Naive B cell (primary cell): ENCODE results near the gene MBD5. TPM values are rescaled to one million over a fixed set of nuclear protein-coding genes. Genes with fewer than 3 reads are reported as not detected.

Source experiments
- ATAC-seq, 2 donors: fragments of 150-1000 bp; cut with Tn5 transposase; 2 replicates each; pipeline ENCODE4 v1.10.0; 2021; ENCODE audit warnings: low read depth in 2 of 2, mild to moderate bottlenecking in 2 of 2, moderate library complexity in 2 of 2
- DNase-seq: peaks from one replicate; pipeline ENCODE4 v3.0.0; 2022
- H3K27ac Mint-ChIP-seq, 6 donors: one replicate each; pipeline ENCODE4 v1.8.0; 2020 to 2022; ENCODE audit warnings: mild to moderate bottlenecking in 6 of 6, mixed read lengths in 6 of 6, moderate library complexity in 5 of 6, inconsistent platforms in 2 of 6
- H3K27me3 Mint-ChIP-seq, 3 donors: one replicate each; pipeline ENCODE4 v1.8.0; 2021 to 2022; ENCODE audit warnings: mixed read lengths in 3 of 3, mild to moderate bottlenecking in 1 of 3
- H3K36me3 Mint-ChIP-seq, 2 donors: one replicate each; pipeline ENCODE4 v1.8.0; 2020 to 2022; ENCODE audit warnings: mixed read lengths in 2 of 2, inconsistent platforms in 1 of 2, mild to moderate bottlenecking in 1 of 2
- H3K4me1 Mint-ChIP-seq, 3 donors: one replicate each; pipeline ENCODE4 v1.8.0; 2020 to 2022; ENCODE audit warnings: mixed read lengths in 3 of 3, inconsistent platforms in 1 of 3, mild to moderate bottlenecking in 1 of 3, moderate library complexity in 1 of 3
- H3K4me3 Mint-ChIP-seq, 8 donors: one replicate each; pipeline ENCODE4 v1.8.0; 2020 to 2022; ENCODE audit warnings: mild to moderate bottlenecking in 8 of 8, mixed read lengths in 8 of 8, moderate library complexity in 8 of 8, inconsistent platforms in 2 of 8
- H3K9me3 Mint-ChIP-seq, 7 donors: one replicate each; pipeline ENCODE4 v1.8.0; 2020 to 2022; ENCODE audit warnings: mixed read lengths in 7 of 7, mild to moderate bottlenecking in 5 of 7, inconsistent platforms in 2 of 7, moderate library complexity in 1 of 7
- polyA plus RNA-seq, 6 donors: library from polyadenylated mRNA; unstranded; fragments of 300-500 nt; fragmentation: Illumina TruSeq; gene quantifications; one replicate each; pipeline ENCODE4 v1.2.3, GENCODE V29; 2021; ENCODE audit warnings: low read depth in 6 of 6

MBD5 gene
- polyA plus RNA-seq, 6 donors from 2014 or later, result 5.2 to 22.8 (median 16.5) TPM

GRCh38 chr2:148486655-148487054, 465.8 kb downstream of the MBD5 start:
- no peaks in the 10 kb centered on the region for H3K27me3 Mint-ChIP-seq
- peaks cover 0 to 8% (median 2%) of the 10 kb centered on the region in 7 donors for H3K9me3 Mint-ChIP-seq
- ATAC-seq (no peak), DNase-seq (no peak)
- no peak overlapping the region for H3K4me3 Mint-ChIP-seq
- peak overlapping the region in 1 of 6 donors; percentile 33 for H3K27ac Mint-ChIP-seq
- H3K36me3 Mint-ChIP-seq, result peaks cover 23 to 35% of the 10 kb centered on the region in 2 donors
- H3K4me1 Mint-ChIP-seq, result peaks cover 12 to 19% (median 14%) of the 10 kb centered on the region in 3 donors

- H3K9me3 Mint-ChIP-seq, result peaks cover 0 to 8% (median 2%) of the 10 kb centered on the region in 7 donors
- ATAC-seq (no peak), DNase-seq (no peak)
- peak overlapping the region in 1 of 6 donors; percentile 9 for H3K27ac Mint-ChIP-seq
- no peak overlapping the region for H3K4me3 Mint-ChIP-seq
- H3K27me3 Mint-ChIP-seq, result no peaks in the 10 kb centered on the region
- H3K36me3 Mint-ChIP-seq, result peaks cover 23 to 35% of the 10 kb centered on the region in 2 donors
- H3K4me1 Mint-ChIP-seq, result peaks cover 13 to 19% (median 15%) of the 10 kb centered on the region in 3 donors
Observed at GRCh38 chr2:148487439-148487838, 466.5 kb downstream of the MBD5 start.

- no peak for ATAC-seq
- no peaks in the 10 kb centered on the region for H3K9me3 Mint-ChIP-seq
- no peak for DNase-seq
- no peaks in the 10 kb centered on the region for H3K27me3 Mint-ChIP-seq
- H3K4me1 Mint-ChIP-seq, result peaks cover 28 to 34% (median 29%) of the 10 kb centered on the region in 3 donors
- H3K27ac Mint-ChIP-seq, result peak overlapping the region in 1 of 6 donors; percentile 15
- peaks cover 15 to 22% of the 10 kb centered on the region in 2 donors for H3K36me3 Mint-ChIP-seq
- no peak overlapping the region for H3K4me3 Mint-ChIP-seq
Observed at GRCh38 chr2:148490840-148491439, 470.0 kb downstream of the MBD5 start.

- peak overlapping the region; percentile 67 to 94 (median 89) for H3K27ac Mint-ChIP-seq
- H3K27me3 Mint-ChIP-seq, result no peaks in the 10 kb centered on the region
- peaks cover 15 to 18% of the 10 kb centered on the region in 2 donors for H3K36me3 Mint-ChIP-seq
- ATAC-seq (peak; percentile 75 to 81), DNase-seq (peak; percentile 11)
- H3K4me1 Mint-ChIP-seq, result peaks cover 29 to 42% (median 35%) of the 10 kb centered on the region in 3 donors
- H3K4me3 Mint-ChIP-seq, result peak overlapping the region; percentile 36 to 83 (median 80)
- no peaks in the 10 kb centered on the region for H3K9me3 Mint-ChIP-seq
Observed at GRCh38 chr2:148493822-148494563, 473.1 kb downstream of the MBD5 start.

- DNase-seq (no peak), ATAC-seq (no peak)
- no peaks in the 10 kb centered on the region for H3K9me3 Mint-ChIP-seq
- peaks cover under 1 to 3% of the 10 kb centered on the region in 2 donors for H3K36me3 Mint-ChIP-seq
- H3K4me1 Mint-ChIP-seq, result peaks cover 29 to 42% (median 35%) of the 10 kb centered on the region in 3 donors
- no peaks in the 10 kb centered on the region for H3K27me3 Mint-ChIP-seq
- peak overlapping the region in 3 of 6 donors; percentile 65 to 88 (median 69) for H3K27ac Mint-ChIP-seq
- peak overlapping the region in 1 of 8 donors; percentile 26 for H3K4me3 Mint-ChIP-seq
Observed at GRCh38 chr2:148495586-148495985, 474.7 kb downstream of the MBD5 start.

DNA sequence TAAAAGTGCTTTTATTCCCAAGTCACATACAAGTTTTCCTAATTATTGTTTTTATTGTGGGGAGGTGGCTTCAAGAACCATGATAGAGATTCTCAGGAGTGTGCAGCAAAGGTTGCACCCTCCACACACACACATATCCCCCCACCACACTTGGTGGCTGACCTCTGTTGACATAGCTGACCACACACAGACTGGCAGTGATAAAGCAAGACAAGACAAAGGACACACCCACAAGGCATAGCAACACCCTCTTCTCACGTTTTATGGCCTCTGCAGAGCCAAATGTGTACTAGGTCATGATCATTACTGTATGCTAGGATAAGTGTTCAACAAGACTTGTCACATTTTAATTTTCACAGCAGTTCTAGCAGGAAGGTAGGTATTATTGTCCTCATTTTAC, 480.7 kb downstream of the MBD5 start:
- H3K4me1 Mint-ChIP-seq, result peaks cover under 1 to 3% (median 1%) of the 10 kb centered on the region in 3 donors
- peak overlapping the region in 1 of 6 donors; percentile 9 for H3K27ac Mint-ChIP-seq
- no peak overlapping the region for H3K4me3 Mint-ChIP-seq
- DNase-seq, result no peak
- no peaks in the 10 kb centered on the region for H3K27me3 Mint-ChIP-seq
- no peaks in the 10 kb centered on the region for H3K36me3 Mint-ChIP-seq
- H3K9me3 Mint-ChIP-seq, result no peaks in the 10 kb centered on the region
- ATAC-seq, result no peak

DNA sequence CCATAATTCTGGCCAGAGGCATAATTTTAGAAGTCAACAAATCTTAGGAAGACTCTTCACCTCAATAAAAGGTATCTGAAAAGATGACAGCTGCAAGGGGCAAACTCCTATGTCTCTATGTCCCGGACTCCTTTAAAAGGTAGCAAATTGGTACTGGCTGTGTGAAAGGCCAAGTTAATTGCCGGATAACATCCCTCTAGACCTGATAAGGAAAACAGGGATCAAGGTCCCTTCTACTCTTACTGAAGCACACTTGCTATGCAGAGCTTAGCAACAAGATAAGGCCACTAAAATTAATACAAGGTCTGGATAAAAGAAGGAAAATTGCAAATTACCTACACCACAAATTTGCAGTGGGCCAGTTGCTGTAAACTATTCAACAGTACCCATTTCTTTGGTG, 482.6 kb downstream of the MBD5 start:
- no peak for ATAC-seq
- H3K4me3 Mint-ChIP-seq, result no peak overlapping the region
- no peaks in the 10 kb centered on the region for H3K36me3 Mint-ChIP-seq
- no peak overlapping the region for H3K27ac Mint-ChIP-seq
- DNase-seq, result no peak
- H3K27me3 Mint-ChIP-seq, result no peaks in the 10 kb centered on the region
- no peaks in the 10 kb centered on the region for H3K9me3 Mint-ChIP-seq
- peaks cover 0 to 3% (median 0%) of the 10 kb centered on the region in 3 donors for H3K4me1 Mint-ChIP-seq

DNA sequence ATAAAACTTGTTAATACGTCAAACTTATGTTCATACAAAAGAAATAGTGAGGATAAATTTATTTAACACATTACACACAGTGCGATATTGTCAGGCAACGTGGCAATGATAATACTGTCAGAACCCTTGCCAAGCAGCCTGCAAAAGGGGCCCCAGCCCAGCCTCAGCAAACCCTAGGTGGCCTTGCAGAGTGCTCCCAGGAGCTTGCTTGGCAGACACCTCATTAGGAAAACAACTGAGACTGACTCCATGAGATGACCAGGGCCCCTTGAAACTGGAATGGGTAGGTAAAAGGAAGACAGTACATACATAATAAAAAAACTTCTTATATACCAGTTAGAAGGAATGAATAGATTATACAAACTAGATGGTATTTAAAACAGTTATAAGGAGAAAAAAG, 487.1 kb downstream of the MBD5 start:
- DNase-seq (no peak), ATAC-seq (no peak)
- H3K36me3 Mint-ChIP-seq, result no peaks in the 10 kb centered on the region
- H3K4me3 Mint-ChIP-seq, result no peak overlapping the region
- no peaks in the 10 kb centered on the region for H3K9me3 Mint-ChIP-seq
- H3K27me3 Mint-ChIP-seq, result no peaks in the 10 kb centered on the region
- no peak overlapping the region for H3K27ac Mint-ChIP-seq
- peaks cover 8 to 12% (median 11%) of the 10 kb centered on the region in 3 donors for H3K4me1 Mint-ChIP-seq

DNA sequence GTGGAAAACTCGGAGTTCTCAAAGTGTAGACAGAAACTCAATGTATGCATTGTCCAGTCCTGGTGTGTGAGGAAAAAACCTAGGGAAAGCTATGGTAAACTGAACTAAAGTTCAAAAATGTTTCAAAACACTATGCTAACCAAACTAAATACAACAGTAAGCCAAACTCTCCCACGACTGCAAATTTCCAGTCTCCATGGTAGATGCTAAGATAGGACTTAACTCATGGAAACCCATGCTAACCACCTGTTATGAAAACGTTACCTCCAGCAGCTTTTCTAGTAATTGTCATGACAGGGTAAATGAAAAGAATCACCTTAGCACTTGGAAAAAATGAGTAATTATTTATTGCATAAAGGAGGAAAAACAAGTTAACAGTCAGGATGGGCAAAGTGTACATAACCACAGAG, 488.0 kb downstream of the MBD5 start:
- Mint-ChIP-seq H3K36me3 (no peaks in the 10 kb centered on the region), H3K27me3 (no peaks in the 10 kb centered on the region), H3K4me3 (peak overlapping the region; percentile 67 to 90 (median 80)), H3K4me1 (peaks cover 8 to 12% (median 11%) of the 10 kb centered on the region in 3 donors), H3K9me3 (no peaks in the 10 kb centered on the region), H3K27ac (peak overlapping the region in 4 of 6 donors; percentile 21 to 67 (median 40))
- DNase-seq (no peak), ATAC-seq (no peak)

DNA sequence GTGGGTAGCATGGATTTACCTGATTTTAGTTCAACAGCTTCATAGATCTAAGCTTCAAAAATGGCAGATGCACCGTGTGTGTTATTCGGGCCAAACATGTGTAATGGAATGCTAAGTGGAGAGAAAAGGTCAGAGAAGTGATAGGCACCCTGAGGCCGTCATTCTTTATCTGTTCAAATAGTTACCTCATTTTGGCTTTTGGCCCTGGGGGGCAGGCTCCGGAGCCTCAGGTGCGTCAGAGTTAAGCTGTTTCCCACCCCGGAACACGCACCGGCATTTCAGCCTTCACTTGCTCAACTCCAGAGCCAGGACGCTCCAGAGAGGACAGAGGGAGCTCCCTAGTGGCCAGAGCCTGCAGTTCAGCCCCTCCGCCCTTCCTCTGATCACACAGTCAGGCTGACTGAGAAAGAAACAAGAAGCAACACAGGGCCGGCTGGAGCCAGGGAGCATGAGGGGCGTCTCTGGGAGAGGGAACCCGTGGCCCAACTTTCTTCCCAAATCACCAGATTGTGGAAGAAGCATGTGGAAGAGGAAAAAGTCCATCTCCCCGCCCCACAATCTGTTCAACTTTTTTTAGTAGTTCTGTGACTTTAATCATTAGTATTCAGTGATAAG, 488.5 kb downstream of the MBD5 start:
- Mint-ChIP-seq H3K36me3 (no peaks in the 10 kb centered on the region), H3K4me3 (peak overlapping the region; percentile 67 to 90 (median 80)), H3K4me1 (peaks cover 8 to 12% (median 11%) of the 10 kb centered on the region in 3 donors), H3K9me3 (no peaks in the 10 kb centered on the region), H3K27me3 (no peaks in the 10 kb centered on the region), H3K27ac (peak overlapping the region in 5 of 6 donors; percentile 16 to 67 (median 22))
- ATAC-seq (peak; percentile 99), DNase-seq (peak; percentile 74)

DNA sequence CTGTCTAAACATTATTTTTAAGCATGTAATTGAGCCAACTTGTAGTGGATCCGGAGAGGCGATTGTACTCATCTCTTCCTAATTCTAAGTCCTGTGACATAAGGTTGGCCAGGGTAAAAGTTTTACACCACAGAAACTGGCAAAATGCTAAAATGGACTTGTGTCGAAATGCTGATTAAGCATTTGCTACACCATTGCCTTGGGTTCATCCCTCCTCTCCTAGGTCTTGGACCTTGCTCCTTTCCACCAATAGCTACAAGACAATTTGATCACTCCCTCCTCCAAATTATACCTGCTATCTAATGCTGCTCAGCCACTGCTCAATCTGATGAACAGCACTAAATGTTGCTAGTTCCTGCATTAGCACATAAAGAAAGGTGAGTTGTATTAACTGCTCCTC, 491.0 kb downstream of the MBD5 start:
- Mint-ChIP-seq H3K27me3 (no peaks in the 10 kb centered on the region), H3K9me3 (peaks cover 0 to 3% (median 0%) of the 10 kb centered on the region in 7 donors), H3K4me3 (no peak overlapping the region), H3K27ac (peak overlapping the region in 1 of 6 donors; percentile 13), H3K4me1 (peaks cover 8 to 11% (median 10%) of the 10 kb centered on the region in 3 donors), H3K36me3 (peaks cover 0 to 7% of the 10 kb centered on the region in 2 donors)
- DNase-seq (no peak), ATAC-seq (no peak)

DNA sequence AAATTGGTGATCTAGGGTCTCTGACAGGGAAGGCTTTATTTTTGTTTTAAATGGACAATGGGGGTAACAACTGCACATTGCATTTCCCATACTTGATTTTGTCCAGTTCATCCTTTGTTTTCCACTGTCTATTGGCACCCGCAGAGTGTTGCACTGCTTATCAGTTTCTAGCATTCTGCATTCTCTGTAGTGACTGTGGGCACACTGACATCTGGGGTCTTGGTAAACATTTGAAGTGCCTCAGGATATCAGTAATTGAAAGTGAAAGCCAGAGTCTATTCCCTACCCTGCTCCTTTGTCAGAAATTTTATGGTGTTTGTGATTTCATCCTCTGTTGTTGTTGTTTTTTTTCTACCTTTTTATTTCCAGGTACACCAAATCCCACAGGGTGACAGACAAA, 491.6 kb downstream of the MBD5 start:
- DNase-seq (no peak), ATAC-seq (no peak)
- no peak overlapping the region for H3K27ac Mint-ChIP-seq
- H3K27me3 Mint-ChIP-seq, result no peaks in the 10 kb centered on the region
- H3K4me1 Mint-ChIP-seq, result peaks cover 8 to 11% (median 10%) of the 10 kb centered on the region in 3 donors
- peaks cover 0 to 7% of the 10 kb centered on the region in 2 donors for H3K36me3 Mint-ChIP-seq
- no peak overlapping the region for H3K4me3 Mint-ChIP-seq
- peaks cover 0 to 3% (median 0%) of the 10 kb centered on the region in 7 donors for H3K9me3 Mint-ChIP-seq

GRCh38 chr2:148513427-148513826, 492.5 kb downstream of the MBD5 start:
- Mint-ChIP-seq H3K27me3 (no peaks in the 10 kb centered on the region), H3K9me3 (peaks cover 0 to 3% (median 0%) of the 10 kb centered on the region in 7 donors), H3K36me3 (peaks cover 5 to 13% of the 10 kb centered on the region in 2 donors), H3K27ac (no peak overlapping the region), H3K4me3 (no peak overlapping the region), H3K4me1 (peaks cover 8 to 11% (median 10%) of the 10 kb centered on the region in 3 donors)
- ATAC-seq (no peak), DNase-seq (no peak)
